Measurements from ENCODE around the gene NR6A1. TPM values are rescaled to one million over a fixed set of nuclear protein-coding genes. Genes with fewer than 3 reads are reported as not detected.

The NR6A1 gene
- total RNA-seq, 1 donor from 2014 or later: 0.20 TPM

DNA sequence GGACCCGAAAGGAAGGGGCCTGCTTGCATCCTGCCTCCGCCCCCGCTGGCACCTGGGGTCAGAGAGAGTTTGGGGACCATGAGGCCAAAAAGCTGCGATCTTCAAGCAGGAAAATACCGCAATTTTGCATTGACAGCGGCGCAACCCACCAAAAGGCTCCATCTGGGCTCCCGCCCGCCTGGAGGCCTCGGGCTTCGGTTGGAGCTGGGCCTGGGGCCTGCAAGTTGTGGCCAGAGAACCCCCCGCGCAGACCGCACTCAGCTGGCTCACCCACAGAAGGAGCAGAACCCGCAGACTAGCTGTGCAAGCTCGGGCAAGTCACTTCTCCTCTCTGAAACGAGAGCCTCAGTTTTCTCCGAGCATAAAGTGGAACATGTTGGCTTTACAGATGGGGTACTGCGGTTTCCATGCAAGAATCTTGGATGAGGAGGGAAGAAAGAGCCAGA lies 265.2 kb downstream of the NR6A1 start:
- no peak for DNase-seq (ENCODE audit: low read depth, low spot score)

DNA sequence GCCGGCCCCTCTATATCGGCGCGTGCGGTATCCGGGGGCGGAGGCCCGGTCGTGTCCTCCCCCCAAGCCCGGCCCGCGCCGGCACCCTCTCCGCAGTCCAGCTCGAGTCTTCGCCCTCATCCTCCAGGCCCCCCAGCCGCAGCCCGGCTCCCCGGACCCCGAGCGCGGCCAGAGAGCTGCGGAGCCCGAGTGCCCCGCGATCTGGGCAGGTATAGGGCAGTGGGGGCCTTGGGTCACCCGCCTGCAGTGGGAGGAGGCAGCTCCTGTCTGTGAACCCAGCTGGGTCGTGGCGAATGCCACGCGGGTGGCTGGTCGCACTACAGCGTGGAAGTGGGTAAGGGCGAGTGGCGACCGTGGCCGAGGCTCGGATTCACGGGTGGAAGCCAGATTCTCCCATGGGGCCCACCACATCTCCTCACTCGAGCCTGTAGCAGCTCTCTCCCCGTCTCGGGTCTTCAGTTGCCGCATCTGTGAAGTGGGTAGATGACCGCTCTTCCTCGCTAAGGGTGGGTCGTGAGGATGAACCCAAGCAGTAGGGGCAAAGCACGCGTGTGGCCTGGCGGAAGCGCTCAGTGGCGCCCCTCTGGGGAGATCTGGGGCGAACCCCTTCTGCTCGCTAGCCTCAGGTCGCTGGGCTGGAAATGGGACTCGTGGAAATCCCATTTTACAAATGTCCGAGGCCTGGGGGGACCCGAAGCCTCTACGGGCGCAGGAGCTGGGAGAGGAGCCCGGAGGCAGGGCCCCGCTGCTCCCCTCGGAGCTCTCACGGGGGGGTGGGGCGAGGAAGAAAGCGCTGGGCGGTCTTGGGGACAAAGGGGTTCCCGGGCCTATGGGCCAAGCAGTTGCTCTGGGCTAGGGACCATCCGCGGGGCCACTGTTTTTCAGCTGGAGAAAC lies 265.9 kb downstream of the NR6A1 start:
- no peak for DNase-seq (ENCODE audit: low read depth, low spot score)

DNA sequence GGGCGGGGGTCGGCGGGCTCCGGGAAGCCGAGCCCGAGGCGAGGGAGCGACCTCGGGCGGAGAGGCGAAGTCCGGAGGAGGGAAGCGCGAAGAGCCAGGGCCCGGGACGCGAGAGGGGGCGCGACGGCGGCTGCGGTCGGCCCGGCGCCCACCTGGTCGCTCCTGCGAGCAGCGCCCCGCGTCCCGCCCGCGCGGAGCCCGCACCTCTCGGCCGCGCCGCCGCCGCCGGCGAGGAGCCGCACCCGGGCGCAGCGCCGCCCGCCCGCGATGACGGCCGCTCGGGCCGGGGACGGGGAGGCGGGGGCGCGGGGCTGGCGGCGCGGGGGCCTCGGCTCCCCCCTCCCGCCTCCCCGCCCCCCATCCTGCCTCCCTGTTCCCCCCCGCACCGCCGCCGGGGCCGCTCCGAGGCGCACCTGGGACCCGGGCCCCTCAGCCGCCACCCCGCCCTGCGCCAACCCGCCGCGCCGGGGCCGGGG lies 266.5 kb downstream of the NR6A1 start:
- no peak for DNase-seq (ENCODE audit: low read depth, low spot score)

DNA sequence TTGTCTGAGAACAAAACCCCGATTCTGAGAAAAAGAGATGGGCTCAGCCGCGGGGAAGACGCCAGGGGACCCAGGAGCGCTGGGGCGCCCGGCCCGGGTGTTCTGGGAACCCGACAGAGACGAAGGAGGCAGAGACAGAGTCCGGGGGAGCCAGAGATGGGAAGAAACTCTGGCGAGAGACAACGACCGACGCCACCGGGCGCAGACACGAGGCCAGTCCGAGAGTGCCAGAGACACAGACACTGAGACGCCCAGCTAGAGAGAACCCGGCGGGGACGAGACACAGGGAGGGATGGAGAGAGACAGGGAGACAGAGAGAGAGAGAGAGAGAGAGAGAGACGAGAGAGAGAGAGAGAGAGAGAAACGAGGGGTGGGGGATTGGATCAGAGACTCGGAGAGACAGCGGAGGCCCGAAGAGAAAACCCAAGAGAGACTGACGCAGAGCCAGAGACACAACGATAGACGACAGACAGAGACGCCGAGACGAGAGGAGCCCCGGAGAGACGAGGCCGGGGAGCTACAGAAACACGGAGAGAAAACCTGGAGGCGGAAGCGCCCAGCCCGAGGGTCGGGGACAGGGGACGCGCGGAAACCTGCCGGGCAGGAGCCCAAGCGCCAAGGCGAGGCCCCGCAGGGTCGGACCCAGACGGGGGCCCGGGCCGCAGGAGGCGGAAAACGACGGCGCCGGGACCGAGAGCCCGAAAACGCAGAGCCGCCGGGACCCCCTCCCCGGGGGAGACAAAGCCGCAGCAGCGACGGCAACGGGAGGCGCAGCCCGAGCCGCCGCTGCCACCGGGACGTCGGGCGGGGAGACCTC lies 267.2 kb downstream of the NR6A1 start:
- DNase-seq (ENCODE audit: low read depth, low spot score): no peak

DNA sequence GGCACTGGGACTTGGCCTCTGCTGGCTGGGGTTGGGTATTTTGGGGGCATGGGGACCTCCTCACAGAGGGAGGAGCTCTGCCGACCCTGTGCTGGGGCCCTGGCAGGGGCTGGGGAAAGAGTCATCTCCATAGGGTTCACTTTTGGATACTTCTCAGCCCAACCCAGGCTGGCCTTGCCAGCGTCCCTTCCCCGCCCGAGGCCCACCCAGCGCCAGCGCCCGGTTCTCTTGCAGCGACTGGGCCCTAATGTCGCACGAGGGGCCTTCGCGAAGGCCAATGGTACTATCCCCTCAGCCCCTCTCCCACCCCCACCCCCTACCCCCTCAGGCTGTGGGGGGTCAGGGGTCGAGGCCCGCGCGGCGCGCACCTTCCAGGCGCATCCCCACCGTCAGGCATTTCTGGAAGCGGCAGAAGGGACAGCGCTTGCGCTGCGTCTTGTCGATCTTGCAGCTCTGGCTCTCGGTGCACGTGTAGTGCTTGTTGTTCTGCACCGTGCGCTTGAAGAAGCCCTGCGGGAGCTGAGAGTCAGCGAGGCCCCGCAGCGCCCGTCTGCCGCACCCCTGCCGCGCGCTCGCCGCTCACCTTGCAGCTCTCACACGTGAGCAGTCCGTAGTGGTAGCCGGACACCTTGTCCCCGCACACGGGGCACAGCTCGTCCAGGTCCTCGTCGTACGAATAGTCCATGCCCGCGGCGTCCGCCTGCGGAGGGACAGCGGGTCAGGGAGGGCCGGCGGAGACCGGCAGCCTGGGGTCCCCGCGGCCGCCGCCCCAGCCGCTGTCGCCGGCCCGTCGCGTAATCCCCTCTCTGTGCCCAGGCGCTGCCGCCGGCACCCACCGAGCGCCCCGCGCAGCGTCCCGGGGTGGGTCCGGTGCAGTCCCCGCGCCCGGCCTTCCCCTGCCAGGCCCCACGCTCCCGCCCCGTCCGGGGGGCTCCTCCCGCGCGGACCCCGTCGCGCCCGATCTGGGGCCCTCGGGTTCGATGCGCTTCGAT lies 268.1 kb downstream of the NR6A1 start:
- no peak for DNase-seq (ENCODE audit: low read depth, low spot score)

DNA sequence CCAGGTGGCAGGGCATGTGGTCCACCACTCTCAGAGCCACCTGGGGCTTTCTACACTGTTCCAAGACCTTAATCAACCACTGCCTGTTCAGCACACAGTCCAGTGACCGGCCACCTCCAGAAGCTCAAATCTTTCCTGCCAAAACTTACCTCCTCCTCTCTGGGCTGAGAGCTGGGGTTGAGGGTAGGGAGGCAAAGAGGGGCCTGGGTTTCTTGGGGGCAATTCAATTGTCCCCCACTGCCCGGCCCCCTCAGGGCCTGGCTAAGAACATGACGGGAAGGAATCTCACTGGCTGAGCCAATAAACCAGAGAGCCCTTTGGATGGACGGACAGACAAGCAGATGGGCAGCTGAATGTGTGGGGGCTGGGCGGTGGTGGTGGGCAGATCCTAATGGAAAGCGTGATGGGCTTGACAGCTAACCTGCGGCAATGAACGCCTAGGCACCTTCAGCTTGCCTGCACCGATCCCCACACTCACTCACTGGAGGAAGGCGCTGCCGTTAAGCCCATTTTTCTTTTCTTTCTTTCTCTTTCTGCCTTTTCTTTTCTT lies 269.3 kb downstream of the NR6A1 start:
- no peak for DNase-seq (ENCODE audit: low read depth, low spot score)

DNA sequence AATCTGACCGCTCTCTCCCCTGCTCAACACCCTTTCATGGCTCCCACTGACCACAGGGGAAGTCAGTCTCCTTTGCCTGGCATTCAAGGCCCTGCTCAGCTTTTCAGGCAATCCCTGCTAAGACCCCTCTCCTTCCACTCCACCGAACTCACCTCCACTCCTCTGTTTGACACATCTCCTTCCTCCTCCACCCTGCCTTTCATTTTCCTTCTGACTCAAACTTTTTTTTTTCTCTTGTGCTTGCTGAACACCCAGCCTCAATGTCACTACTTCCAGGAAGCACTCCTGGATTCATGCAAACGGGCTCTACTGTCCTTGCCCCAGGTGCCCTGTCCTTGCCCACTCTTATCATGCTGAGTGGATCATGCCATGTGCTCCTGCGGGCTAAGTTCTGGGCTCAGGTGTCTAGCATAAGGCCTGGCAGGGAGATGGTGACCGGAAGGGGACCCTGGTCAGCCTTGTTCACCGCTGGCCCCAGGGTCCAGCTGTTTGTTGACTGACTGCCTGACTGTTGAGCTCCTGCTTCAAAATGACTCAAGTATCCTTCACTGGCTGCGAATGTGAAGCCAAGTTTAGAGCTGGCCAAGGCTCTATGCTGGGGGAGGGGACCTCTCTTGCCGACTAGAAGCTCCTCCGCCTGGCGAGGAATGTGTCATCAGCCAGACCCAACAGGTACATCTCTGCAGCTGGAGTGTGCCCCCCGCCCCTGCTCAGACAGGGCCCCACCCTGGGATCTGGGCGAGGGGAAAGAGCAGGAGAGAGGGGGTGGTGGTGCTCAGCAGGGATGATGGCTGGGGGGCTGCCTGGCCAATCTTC lies 270.1 kb downstream of the NR6A1 start:
- no peak for DNase-seq (ENCODE audit: low read depth, low spot score)

DNA sequence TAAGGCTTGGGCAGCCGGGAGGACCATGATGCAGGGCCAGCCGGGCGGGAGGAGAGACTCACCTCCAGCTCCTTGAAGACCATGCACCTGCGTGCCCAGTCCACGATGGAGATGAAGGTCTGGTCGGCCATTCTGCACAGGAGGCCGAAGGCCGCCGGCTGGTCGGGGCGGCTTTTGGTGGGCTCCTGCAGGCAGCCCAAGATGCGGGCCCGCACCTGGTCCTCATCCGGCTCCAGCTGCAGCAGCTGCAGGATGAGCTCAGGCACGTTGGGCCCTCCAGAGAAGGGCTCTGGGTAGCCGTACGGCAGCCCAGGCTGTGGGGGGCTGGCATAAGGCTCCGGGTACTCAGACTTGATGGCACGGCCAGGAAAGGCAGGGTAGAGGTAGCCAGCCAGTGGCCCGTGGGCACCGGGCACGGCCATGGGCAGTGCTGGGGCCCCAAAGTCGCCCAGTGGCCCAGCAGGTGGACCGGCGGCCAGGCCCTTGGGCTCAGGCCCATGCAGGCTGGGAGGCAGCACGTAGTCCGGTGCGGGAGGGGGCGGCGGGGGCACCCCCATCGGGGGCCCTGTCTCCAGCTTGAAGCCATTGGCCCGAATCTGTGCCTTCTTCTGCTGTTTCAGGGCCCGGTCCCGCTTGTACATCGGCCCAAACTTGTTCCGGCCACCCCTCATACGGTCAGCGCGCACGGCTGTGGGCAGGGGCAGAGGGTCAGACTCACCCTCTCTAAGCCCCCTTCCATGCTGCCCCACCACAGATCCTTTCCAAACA lies 270.9 kb downstream of the NR6A1 start:
- DNase-seq (ENCODE audit: low read depth, low spot score): no peak

DNA sequence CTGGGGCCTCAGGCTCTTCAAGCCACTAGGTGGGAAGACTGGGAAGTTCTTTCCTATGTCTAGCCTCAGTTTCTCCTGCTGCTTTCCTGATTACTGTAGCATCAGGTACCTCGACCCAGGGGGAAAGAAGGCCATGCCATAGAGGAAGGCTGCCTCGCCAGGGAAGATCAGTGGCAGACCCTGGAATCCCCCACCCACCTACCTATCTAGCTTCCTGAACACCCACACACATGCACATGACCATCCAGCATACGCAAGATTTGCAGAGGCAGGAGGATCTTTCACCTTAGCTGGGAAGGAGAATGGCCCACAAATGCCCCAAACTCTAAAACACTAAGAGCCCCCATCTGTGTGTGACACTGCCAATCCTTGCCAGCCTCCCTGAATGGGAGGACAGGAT lies 271.9 kb downstream of the NR6A1 start:
- no peak for DNase-seq (ENCODE audit: low read depth, low spot score)

DNA sequence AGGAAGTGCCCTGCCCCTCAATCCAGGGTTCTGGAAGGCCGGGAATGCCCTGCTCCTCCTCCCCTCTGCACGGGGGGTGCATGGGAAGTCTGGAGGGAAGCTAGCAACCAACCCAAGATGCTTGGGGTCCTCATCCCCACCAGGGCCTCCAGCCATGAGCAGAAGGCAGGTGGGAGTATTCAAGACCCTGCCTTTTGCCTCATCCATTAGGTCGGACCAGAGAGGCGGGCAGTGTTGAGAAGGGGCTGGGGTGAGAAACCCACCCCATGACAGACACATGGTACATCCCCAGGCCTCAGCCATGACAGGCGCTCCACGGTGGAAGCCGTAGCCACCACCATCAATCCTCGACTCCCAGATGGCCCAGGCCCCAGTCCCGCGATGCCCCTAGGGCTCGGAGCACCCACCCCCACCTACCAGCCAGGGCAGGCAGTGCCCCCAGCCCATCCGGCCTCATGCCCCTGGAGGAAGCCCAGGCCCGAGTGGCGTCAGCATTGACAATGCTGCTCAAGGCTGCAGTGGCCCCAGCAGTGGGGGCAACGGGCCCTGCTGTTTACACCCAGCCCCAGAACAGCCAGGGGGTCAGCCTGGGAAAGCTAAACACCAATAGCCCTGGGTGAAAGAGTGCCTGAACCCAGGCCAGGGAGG lies 272.5 kb downstream of the NR6A1 start:
- DNase-seq (ENCODE audit: low read depth, low spot score): no peak

DNA sequence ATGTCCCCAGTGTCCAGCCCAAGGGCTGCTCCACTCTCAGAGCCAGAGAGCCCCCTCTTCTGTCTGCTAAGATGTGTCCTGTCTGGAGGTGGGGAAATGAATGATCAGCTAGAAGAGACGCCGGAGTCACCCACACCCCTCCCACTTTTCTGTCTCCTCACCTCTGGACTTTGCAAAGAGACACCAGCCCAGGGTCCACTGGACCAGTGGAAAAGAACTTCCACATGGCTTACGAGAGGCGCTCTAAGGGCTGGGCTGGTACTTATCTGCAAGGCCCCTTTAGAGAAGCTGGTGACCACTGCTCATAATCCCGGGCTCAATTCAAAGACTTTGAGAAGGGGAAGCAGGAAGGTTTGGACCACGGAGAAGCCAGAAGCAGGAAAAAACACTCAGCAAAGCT lies 273.1 kb downstream of the NR6A1 start:
- DNase-seq (ENCODE audit: low read depth, low spot score): no peak

DNA sequence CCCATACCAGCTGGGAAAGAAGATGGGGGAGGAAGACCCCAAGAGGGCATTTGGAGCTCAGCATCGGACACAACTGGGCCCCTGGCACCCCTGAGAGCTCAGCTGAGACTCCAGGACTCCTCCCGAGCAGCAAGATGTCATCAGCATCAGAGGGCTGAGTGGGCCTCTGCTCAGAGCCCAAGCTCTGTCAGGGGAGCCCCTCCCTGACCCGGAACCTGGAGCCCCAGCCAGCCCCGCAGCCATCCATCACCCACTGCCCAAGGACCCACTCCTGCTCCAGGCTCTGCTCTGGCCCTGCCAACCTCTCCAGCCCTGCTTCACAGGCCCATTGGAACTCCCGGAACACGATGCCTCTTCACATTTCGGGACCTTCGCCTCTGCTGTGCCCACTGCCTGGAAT lies 273.7 kb downstream of the NR6A1 start:
- no peak for DNase-seq (ENCODE audit: low read depth, low spot score)

DNA sequence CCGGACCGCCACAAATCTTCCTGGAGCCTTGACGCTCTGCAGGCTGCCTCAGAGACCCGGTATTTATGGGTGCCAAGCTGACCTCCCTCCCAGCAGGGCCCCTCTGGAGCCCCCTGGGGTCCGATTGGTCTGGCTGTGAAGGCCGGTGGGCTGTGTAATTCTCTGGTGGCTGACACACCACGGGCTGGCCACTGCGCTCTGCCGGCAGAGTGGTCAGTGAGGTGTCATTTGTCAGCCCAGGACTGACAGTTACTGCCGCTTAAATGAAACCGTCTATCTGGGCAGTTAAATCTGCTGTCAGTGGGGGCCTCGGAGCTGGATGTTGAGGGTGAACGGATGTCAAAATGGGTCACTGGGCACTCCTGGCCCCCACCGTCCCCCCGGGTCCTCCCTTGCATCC lies 274.6 kb downstream of the NR6A1 start:
- no peak for DNase-seq (ENCODE audit: low read depth, low spot score)

DNA sequence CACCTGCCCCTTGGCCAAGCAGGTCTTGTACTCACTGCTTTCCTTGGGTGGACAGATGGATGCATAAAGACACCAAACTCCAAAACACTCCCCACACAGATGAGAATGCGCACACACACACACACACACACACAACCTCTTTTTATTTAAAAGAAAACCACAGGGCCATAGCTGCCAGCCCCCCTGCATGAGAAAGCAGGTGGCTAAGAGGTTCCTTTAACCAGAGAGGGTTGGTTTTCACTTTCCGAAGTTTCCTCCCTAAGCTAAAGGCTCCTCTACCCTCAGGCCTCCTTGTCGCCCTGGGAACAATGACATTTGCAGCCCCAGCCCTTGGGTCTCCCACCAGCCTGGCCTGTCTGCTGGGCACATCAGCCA lies 275.0 kb downstream of the NR6A1 start:
- DNase-seq (ENCODE audit: low read depth, low spot score): no peak

DNA sequence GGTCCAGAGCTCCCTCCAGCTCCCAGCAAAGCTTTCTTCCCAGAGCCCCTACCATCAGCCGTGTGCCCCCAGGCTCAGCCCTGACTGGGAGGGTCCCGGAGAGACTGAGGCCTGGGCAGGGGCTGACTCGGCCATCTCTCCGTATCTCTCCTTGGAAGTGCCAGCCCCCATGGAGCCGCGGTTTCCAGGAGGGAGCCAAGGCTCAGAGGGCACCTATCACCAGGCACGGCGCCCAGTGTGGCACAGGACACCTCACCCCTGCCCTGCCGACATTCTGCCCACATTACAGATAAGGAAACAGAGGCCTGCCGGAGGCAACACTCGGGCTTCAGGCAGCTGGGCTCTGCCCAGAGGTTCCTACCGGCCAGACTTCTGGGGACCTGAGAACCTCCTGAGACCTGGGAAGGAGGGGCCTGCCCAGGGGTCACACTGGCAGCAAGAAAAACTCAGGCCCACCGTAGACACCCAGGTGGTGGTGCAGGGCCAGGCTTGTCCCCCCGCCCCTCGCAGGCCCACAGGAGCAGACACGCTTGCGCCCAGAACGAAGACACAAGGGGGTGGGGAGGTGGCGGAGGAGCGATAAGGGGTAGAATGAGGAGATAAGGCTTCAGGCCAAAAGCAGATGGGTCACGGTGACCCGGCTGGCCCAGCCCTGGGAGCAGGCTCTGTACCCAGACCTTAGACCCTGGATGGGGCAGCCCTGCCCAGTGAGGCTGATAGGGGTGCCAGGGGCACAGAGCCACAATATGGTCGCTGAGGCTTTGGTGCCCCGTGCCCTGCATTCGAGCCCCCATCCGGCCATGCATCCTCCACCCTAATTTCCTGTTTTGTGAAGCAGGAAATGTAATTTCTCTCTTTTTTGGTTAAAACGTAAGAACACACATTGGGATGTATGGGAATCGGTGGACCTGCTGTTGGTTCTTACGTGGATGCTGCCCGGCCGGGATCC lies 275.7 kb downstream of the NR6A1 start:
- no peak for DNase-seq (ENCODE audit: low read depth, low spot score)

DNA sequence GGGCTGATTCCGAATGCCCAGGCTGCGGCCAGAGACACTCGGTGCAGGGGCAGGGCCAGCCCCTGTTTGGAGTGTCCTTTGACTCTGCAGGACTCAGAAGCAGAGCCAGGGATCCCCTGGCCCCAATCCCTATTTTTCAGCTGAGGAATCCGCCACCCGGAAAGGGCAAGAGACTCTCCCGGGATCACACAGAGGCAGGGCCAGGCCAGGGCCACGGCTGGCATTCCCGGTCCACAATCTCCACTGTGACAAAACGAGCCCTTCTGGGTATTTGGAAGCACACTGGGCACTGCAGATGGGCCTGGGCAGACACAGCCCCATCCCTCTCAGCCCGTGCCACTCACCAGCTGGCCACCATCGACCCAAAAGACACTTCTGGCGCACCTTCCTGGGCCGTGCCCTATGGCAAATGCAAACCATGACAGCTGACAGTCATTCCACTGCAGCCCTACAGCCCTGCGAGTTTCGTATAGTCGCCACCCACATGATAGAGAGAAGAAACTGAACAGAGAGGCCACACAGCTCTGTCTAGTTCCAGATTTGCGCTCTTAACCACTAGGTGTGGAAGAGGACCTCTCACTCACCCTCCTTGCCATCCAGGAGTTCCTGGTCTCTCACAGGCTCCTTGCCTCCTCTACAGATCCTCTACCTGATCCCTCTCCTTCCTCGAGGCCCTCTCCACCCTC lies 277.2 kb downstream of the NR6A1 start:
- no peak for DNase-seq (ENCODE audit: low read depth, low spot score)

DNA sequence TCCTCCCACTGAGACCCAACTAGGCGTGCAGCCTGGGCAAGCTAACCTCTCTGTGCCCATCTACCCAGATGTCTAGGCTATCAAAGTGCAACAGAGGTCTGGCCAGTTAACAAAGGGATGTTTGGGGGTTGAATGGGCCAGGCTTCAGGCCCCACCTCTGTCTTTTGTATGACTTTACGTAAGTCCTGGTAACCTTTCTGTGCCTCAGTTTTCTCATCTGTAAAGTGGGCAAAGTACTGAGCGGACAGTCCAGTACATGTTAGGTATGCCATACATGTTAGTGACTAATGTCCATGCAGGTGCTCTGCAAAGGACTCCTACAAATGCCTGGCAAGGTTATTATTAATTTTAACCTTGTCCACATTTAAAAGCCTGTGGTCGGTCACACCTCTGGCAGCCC lies 277.9 kb downstream of the NR6A1 start:
- DNase-seq (ENCODE audit: low read depth, low spot score): no peak
